K562 (cell line): ENCODE results near the gene GABRD. TPM values are rescaled to one million over a fixed set of nuclear protein-coding genes. Genes with fewer than 3 reads are reported as not detected.

Experiments used
- ATAC-seq: fragments of 200-7000 bp; cut with Tn5 transposase; 3 replicates; pipeline ENCODE4 v1.9.1; 2020; ENCODE audit warnings: moderate library complexity
- BruUV-seq: library from RNA; stranded (reverse); fragments of 400-500 nt; replicated peaks from 2 replicates; lab custom pipeline; 2021; lab: Mats Ljungman, UMichigan
- CTCF ChIA-PET: fragments of 300-600 bp; formaldehyde crosslinking; extraction: SDS; loops from one replicate; lab custom pipeline; 2021; ENCODE audit warnings: low intra/inter-chr PET ratio; lab: Yijun Ruan, JAX
- POLR2A ChIA-PET: fragments of 300-600, 350-650 bp; sonication (Branson Sonifier 250); formaldehyde crosslinking; extraction: SDS; loops from one replicate; lab custom pipeline; 2021; ENCODE audit warnings: antibody characterized with exemption, inconsistent platforms; lab: Yijun Ruan, JAX
- DNase-seq, 4 experiments: peaks; one replicate each; pipeline versions ENCODE4 v3.0.0 to v3.0.0-alpha.2; 2011 to 2018; ENCODE audit warnings: low spot score in 3 of 4, mixed read lengths in 3 of 4; ENCODE audit errors: extremely low read depth in 1 of 4
- FAIRE-seq: peaks from 2 replicates; lab custom pipeline; 2011; peaks lifted over from hg19 to GRCh38; lab: Jason Lieb, UNC
- H2AFZ ChIP-seq: 2 replicates; pipeline ENCODE4 v1.6.0; 2011; ENCODE audit warnings: low read depth, low read length, control low read depth, inconsistent platforms
- H3K27ac ChIP-seq: fragments of 200-600 bp; 3 replicates; pipeline ENCODE4 v1.8.0; 2011; ENCODE audit warnings: low read depth, mild to moderate bottlenecking, control low read depth, inconsistent platforms, low read length, moderate library complexity, mixed read lengths; ENCODE audit errors: extremely low read depth
- H3K27me3 ChIP-seq, 2 experiments: fragments of 300-600 bp in 1 of 2; 2 replicates in 1 of 2; 3 replicates in 1 of 2; pipeline versions ENCODE4 v1.6.0 to v1.8.0; 2011; ENCODE audit warnings: inconsistent platforms in 2 of 2, low read length in 2 of 2, mild to moderate bottlenecking in 1 of 2, mixed read lengths in 1 of 2, moderate library complexity in 1 of 2; ENCODE audit not compliant: control insufficient read depth in 2 of 2, insufficient read depth in 2 of 2
- H3K36me3 ChIP-seq: fragments of 300-600 bp; 3 replicates; pipeline ENCODE4 v1.8.0; 2011; ENCODE audit warnings: mild to moderate bottlenecking, low read length, inconsistent platforms; ENCODE audit not compliant: control insufficient read depth, insufficient read depth
- H3K4me1 ChIP-seq, 2 experiments: fragments of 200-600 bp in 1 of 2; replicated peaks in 1 of 2; 2 replicates in 1 of 2; 3 replicates in 1 of 2; pipeline versions ENCODE4 v1.5.1 to v1.8.0; 2011; ENCODE audit warnings: inconsistent platforms in 2 of 2, low read length in 2 of 2, mild to moderate bottlenecking in 1 of 2, mixed read lengths in 1 of 2, moderate library complexity in 1 of 2; ENCODE audit not compliant: control insufficient read depth in 2 of 2, insufficient read depth in 2 of 2
- H3K4me2 ChIP-seq: 2 replicates; pipeline ENCODE4 v1.6.1; 2011; ENCODE audit warnings: low read length, control low read depth, inconsistent platforms, mixed read lengths; ENCODE audit not compliant: insufficient read depth
- H3K4me3 ChIP-seq: fragments of 200-600 bp; sonication (generic), shearing (Covaris generic); 2 replicates; pipeline ENCODE4 v1.5.1; 2016; ENCODE audit warnings: control low read depth, inconsistent platforms
- H3K79me2 ChIP-seq: fragments of 200-600 bp; 3 replicates; pipeline ENCODE4 v1.8.0; 2011; ENCODE audit warnings: low read length, inconsistent platforms; ENCODE audit not compliant: control insufficient read depth, insufficient read depth
- H3K9ac ChIP-seq, 2 experiments: 2 replicates each; pipeline versions ENCODE4 v1.6.0 to v1.6.1; 2011; ENCODE audit warnings: low read depth in 2 of 2, low read length in 2 of 2, control low read depth in 1 of 2, inconsistent platforms in 1 of 2, mild to moderate bottlenecking in 1 of 2, mixed read lengths in 1 of 2; ENCODE audit not compliant: insufficient read depth in 1 of 2
- H3K9me1 ChIP-seq: one replicate; pipeline ENCODE4 v1.6.0; 2011; ENCODE audit warnings: inconsistent platforms, mild to moderate bottlenecking, low read length, moderate library complexity; ENCODE audit not compliant: control insufficient read depth, insufficient read depth
- H3K9me3 ChIP-seq: replicated peaks from 2 replicates; pipeline ENCODE4 v1.5.1; 2011; ENCODE audit warnings: low read depth, low read length, inconsistent platforms; ENCODE audit not compliant: control insufficient read depth, insufficient read depth
- H4K20me1 ChIP-seq: replicated peaks from 2 replicates; pipeline ENCODE4 v1.6.1; 2011; ENCODE audit warnings: low read length, inconsistent platforms, mixed read lengths; ENCODE audit not compliant: control insufficient read depth, insufficient read depth
- ARID1B ChIP-seq: fragments of 450-650 bp; IDR thresholded peaks from 2 replicates; pipeline ENCODE4 v1.6.1; 2016; ENCODE audit warnings: antibody characterized with exemption, mild to moderate bottlenecking, inconsistent platforms
- HDAC1 ChIP-seq, 2 experiments: fragments of 450-650 bp; IDR thresholded peaks; 2 replicates each; pipeline ENCODE4 v1.6.1; 2016 to 2017; ENCODE audit warnings: inconsistent platforms in 1 of 2, mild to moderate bottlenecking in 1 of 2, moderate library complexity in 1 of 2
- MAFK ChIP-seq: IDR thresholded peaks from 2 replicates; pipeline ENCODE4 v1.6.1; 2011; ENCODE audit warnings: low read length, improper control_type of control experiment
- WGBS: fragments of 100-300 bp; shearing (Covaris generic); methylation state at CpG from one replicate; pipeline ENCODE4 v1.1.6; 2016; ENCODE audit warnings: low coverage, mixed read lengths; ENCODE audit not compliant: insufficient coverage; ENCODE audit errors: missing lambda C conversion rate; 5-methylcytosine and 5-hydroxymethylcytosine counted together
- in situ Hi-C: fragments of 300-500 bp; cut with MboI; formaldehyde crosslinking; loops from 4 replicates; pipeline ENCODE4 v1.15.0; 2018; ENCODE audit warnings: inconsistent platforms, mixed read lengths
- intact Hi-C: fragments of 100-400 bp; cut with micrococcal nuclease; formaldehyde crosslinking; loops from 2 replicates; pipeline ENCODE4 v1.14.2; 2022
- polyA plus RNA-seq, 8 experiments: library from polyadenylated mRNA; depleted of rRNA in 4 of 8; stranded (reverse) in 5 of 8; unstranded in 3 of 8; fragments of >200 nt; fragmentation: Nextera tagmentation in 2 of 8; fragmentation: Illumina TruSeq in 1 of 8; extraction: Ambion mirVana in 2 of 8; extraction: Trizol in 1 of 8; gene quantifications; 2 replicates each; pipeline versions ENCODE4 v1.2.1 to v1.2.3, GENCODE V29; 2011 to 2014; ENCODE audit warnings: inconsistent platforms in 1 of 8, missing spikeins in 1 of 8
- total RNA-seq, 7 experiments: library from RNA; depleted of rRNA in 6 of 7; stranded (reverse); fragments of >200 nt in 6 of 7; fragmentation: Illumina TruSeq in 2 of 7; extraction: Trizol in 2 of 7; gene quantifications; 2 replicates each; pipeline versions ENCODE4 v1.2.1 to v1.2.3, GENCODE V29; 2011 to 2021; ENCODE audit warnings: low replicate concordance in 1 of 7
- TF ChIP-seq, protein P1 (sequence below): IDR thresholded peaks from 2 replicates; pipeline ENCODE4 v1.6.1; 2012; ENCODE audit warnings: low read depth, low read length, improper control_type of control experiment, borderline replicate concordance
- TF ChIP-seq, protein P2 (sequence below), 3 experiments: IDR thresholded peaks in 2 of 3; conservative IDR thresholded peaks in 1 of 3; 2 replicates each; pipeline ENCODE4 v1.5.1; 2011 to 2012; ENCODE audit warnings: low read length in 3 of 3, mild to moderate bottlenecking in 3 of 3, control low read depth in 2 of 3, improper control_type of control experiment in 1 of 3, inconsistent platforms in 1 of 3, low read depth in 1 of 3, mixed read lengths in 1 of 3, moderate library complexity in 1 of 3; ENCODE audit not compliant: insufficient read depth in 2 of 3

The GABRD gene
- total and polyA plus RNA-seq, 9 of the 15 experiments (the other 6 are each of a cell fraction or from before 2014, with no cell fraction given): 0.07 TPM; not detected in 8

DNA sequence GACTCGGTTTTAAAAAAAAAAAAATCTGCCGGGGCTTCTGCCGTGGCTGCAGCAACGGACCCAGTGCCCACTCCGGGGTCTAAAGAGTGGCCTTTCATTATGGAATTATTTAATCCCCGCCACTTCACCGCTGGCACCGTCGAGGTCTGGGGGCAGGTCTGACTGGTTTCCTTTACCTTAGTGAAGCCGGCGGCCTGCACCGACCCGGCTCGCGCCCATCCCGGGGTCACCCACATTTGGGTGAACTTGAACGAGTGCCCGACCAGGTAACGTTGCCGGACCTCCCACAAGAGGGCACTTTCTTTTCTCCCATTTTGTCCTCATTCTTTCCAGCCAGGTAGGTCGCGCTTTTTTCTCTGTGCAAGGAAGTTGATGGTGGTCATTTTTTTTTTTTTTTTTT lies 35.4 kb downstream of the GABRD start (continued):
- TF ChIP-seq HDAC1 (IDR thresholded peaks at IDR 0.05): no peak
- TF ChIP-seq, protein P1, sequence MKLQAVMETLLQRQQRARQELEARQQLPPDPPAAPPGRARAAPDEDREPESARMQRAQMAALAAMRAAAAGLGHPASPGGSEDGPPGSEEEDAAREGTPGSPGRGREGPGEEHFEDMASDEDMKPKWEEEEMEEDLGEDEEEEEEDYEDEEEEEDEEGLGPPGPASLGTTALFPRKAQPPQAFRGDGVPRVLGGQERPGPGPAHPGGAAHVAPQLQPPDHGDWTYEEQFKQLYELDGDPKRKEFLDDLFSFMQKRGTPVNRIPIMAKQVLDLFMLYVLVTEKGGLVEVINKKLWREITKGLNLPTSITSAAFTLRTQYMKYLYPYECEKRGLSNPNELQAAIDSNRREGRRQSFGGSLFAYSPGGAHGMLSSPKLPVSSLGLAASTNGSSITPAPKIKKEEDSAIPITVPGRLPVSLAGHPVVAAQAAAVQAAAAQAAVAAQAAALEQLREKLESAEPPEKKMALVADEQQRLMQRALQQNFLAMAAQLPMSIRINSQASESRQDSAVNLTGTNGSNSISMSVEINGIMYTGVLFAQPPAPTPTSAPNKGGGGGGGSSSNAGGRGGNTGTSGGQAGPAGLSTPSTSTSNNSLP: no peak

DNA sequence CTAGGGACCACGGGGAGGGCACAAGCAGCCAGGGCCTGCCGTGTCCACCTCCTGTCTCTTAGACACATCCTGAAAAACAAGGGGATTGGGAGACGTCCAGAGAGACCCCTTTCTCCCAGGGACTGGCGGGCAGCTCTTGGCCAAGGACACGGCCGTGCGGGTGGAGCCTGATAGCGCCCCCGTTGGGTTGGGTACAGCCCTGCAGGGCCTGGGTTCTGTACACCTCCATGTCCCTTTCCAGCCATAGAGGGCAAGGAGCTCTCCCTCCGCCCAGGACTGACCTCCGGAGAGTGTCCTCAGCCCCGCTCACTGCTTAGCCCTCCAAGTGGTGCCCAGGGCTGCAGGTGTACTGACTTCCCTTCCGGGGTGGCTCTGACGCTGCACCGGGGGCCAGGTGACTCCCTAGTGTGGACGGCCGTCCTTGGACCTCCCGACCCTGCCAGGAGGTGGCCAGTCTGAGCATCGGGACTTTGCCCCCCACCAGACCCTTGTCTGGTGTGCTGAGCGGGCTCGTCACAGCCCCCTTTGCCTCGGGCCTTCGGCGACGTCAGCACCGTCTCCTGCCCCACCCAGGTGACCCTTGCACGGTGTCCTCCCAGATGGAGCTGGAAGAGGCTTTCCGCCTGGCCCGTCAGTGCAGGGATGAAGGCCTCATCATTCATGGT lies 36.9 kb downstream of the GABRD start:
- no TSS peak for BruUV-seq
- no peak for TF ChIP-seq MAFK
- no peak for TF ChIP-seq ARID1B
- TF ChIP-seq, protein P2, sequence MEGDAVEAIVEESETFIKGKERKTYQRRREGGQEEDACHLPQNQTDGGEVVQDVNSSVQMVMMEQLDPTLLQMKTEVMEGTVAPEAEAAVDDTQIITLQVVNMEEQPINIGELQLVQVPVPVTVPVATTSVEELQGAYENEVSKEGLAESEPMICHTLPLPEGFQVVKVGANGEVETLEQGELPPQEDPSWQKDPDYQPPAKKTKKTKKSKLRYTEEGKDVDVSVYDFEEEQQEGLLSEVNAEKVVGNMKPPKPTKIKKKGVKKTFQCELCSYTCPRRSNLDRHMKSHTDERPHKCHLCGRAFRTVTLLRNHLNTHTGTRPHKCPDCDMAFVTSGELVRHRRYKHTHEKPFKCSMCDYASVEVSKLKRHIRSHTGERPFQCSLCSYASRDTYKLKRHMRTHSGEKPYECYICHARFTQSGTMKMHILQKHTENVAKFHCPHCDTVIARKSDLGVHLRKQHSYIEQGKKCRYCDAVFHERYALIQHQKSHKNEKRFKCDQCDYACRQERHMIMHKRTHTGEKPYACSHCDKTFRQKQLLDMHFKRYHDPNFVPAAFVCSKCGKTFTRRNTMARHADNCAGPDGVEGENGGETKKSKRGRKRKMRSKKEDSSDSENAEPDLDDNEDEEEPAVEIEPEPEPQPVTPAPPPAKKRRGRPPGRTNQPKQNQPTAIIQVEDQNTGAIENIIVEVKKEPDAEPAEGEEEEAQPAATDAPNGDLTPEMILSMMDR (IDR thresholded peaks at IDR 0.05 in 2 of 3, conservative IDR thresholded peaks at IDR 0.05 in 1 of 3; ENCODE audit: insufficient read depth in 2 of 3, low read depth in 1 of 3, low read length in 3 of 3): peak; percentile 27 to 63 (median 48); a peak in 4 of 6 replicates

More for the DNA sequence above, 36.9 kb downstream of the GABRD start:
- Histone ChIP-seq H4K20me1 (no peaks in the 10 kb centered on the region), H3K9me1 (peaks cover 9% of the 10 kb centered on the region), H3K4me3 (no peak overlapping the region), H3K36me3 (no peaks in the 10 kb centered on the region), H3K27me3 (peaks cover 18 to 63% of the 10 kb centered on the region in 2 experiments; a peak in 4 of 5 replicates), H3K79me2 (no peaks in the 10 kb centered on the region), H2AFZ (no peak overlapping the region), H3K4me2 (no peak overlapping the region), H3K27ac (no peak overlapping the region), H3K4me1 (peaks cover 0 to 45% of the 10 kb centered on the region in 2 experiments; a peak in 2 of 5 replicates), H3K9me3 (no peaks in the 10 kb centered on the region), H3K9ac (peak overlapping the region in 1 of 2 experiments; percentile 26; a peak in 1 of 4 replicates)
- in situ Hi-C loops: no loop called here
- intact Hi-C loops: no loop called here
- ChIA-PET POLR2A (interaction anchor here (0.6 to 1.0 kb wide), 2 partner anchors 12 to 1303 kb away, joined by 3 read pairs; no protein-coding TSS in a partner anchor), CTCF (no interaction called here)
- FAIRE-seq (no peak), DNase-seq (peak in 2 of 4 experiments; percentile 41 to 55), ATAC-seq (peak; percentile 80)
- 25% methylated on average over 28 of the region's 29 CpGs for whole genome bisulfite sequencing
